ENCODE measurements around the gene ACACB. TPM values are rescaled to one million over a fixed set of nuclear protein-coding genes. Genes with fewer than 3 reads are reported as not detected.
"Not testable (repeated sequence)": the region's sequence is repeated elsewhere in the genome, so short reads cannot be mapped to it uniquely, and the experiment has no call there.

The ACACB gene
- total and polyA plus RNA-seq, 4 experiments from 2014 or later, result 0.83 to 47.1 (median 24.4) TPM

GRCh38 chr12:109139360-109139759 is 23.0 kb downstream of the ACACB start:
- Histone ChIP-seq H3K27ac (ENCODE audit: low read depth, low read length) (no peak overlapping the region), H3K4me3 (ENCODE audit: low read length in 2 of 2) (no peak overlapping the region), H3K27me3 (ENCODE audit: insufficient read depth, low read length) (no peaks in the 10 kb centered on the region), H3K4me1 (ENCODE audit: insufficient read depth, low read length) (no peaks in the 10 kb centered on the region), H3K9me3 (ENCODE audit: control insufficient read depth in 1 of 2, low read length in 2 of 2) (no peaks in the 10 kb centered on the region), H3K36me3 (ENCODE audit: insufficient read depth, low read length) (no peaks in the 10 kb centered on the region)
- no peak for DNase-seq
- peaks cover 3 to 5% of the 10 kb centered on the region in 2 donors for H3K36me3 Mint-ChIP-seq
- H3K27ac Mint-ChIP-seq, result no peak overlapping the region
- POLR2A ChIA-PET (ENCODE audit: partially characterized antibody), result no interaction called here
- H3K9me3 Mint-ChIP-seq, result peaks cover 0 to 11% (median 8%) of the 10 kb centered on the region in 8 donors
- H3K4me3 Mint-ChIP-seq, result no peak overlapping the region
- peaks cover 0 to 2% of the 10 kb centered on the region in 2 donors for H3K27me3 Mint-ChIP-seq
- CTCF ChIA-PET (ENCODE audit: partially characterized antibody), result no interaction called here
- peaks cover 5 to 16% (median 7%) of the 10 kb centered on the region in 4 donors for H3K4me1 Mint-ChIP-seq
- intact Hi-C loops (cut with micrococcal nuclease), result no loop called here

GRCh38 chr12:109139791-109140190 is 23.4 kb downstream of the ACACB start:
- peaks cover 3 to 5% of the 10 kb centered on the region in 2 donors for H3K36me3 Mint-ChIP-seq
- Histone ChIP-seq H3K4me1 (ENCODE audit: insufficient read depth, low read length) (no peaks in the 10 kb centered on the region), H3K9me3 (ENCODE audit: control insufficient read depth in 1 of 2, low read length in 2 of 2) (no peaks in the 10 kb centered on the region), H3K4me3 (ENCODE audit: low read length in 2 of 2) (no peak overlapping the region), H3K27me3 (ENCODE audit: insufficient read depth, low read length) (no peaks in the 10 kb centered on the region), H3K36me3 (ENCODE audit: insufficient read depth, low read length) (no peaks in the 10 kb centered on the region), H3K27ac (ENCODE audit: low read depth, low read length) (no peak overlapping the region)
- H3K4me3 Mint-ChIP-seq, result no peak overlapping the region
- H3K27me3 Mint-ChIP-seq, result peaks cover 0 to 2% of the 10 kb centered on the region in 2 donors
- ChIA-PET CTCF (ENCODE audit: partially characterized antibody) (no interaction called here), POLR2A (ENCODE audit: partially characterized antibody) (no interaction called here)
- intact Hi-C loops (cut with micrococcal nuclease), result no loop called here
- no peak overlapping the region for H3K27ac Mint-ChIP-seq
- DNase-seq, result no peak
- peaks cover 5 to 16% (median 7%) of the 10 kb centered on the region in 4 donors for H3K4me1 Mint-ChIP-seq
- peaks cover 0 to 11% (median 8%) of the 10 kb centered on the region in 8 donors for H3K9me3 Mint-ChIP-seq

DNA sequence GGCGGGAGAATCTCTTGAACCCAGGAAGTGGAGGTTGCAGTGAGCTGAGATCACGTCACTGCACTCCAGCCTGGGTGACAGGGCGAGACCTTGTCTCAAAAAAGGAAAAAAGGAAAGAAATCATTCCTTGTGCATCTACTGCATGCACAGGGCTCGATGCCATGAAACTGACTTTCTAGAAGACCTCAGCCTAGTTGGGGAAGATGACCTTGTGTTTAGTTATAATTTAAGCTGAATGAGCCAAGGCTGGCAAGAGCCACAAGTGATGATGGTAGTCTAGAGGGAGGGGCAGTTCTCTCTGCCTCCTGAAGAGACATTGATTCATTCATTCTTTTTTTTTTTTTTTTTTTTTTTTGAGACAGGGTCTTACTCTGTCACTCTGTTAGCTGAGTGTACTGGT is 24.2 kb downstream of the ACACB start:
- Histone ChIP-seq H3K36me3 (ENCODE audit: insufficient read depth, low read length) (no peaks in the 10 kb centered on the region), H3K9me3 (ENCODE audit: control insufficient read depth in 1 of 2, low read length in 2 of 2) (no peaks in the 10 kb centered on the region), H3K27me3 (ENCODE audit: insufficient read depth, low read length) (no peaks in the 10 kb centered on the region), H3K4me3 (ENCODE audit: low read length in 2 of 2) (no peak overlapping the region), H3K27ac (ENCODE audit: low read depth, low read length) (no peak overlapping the region), H3K4me1 (ENCODE audit: insufficient read depth, low read length) (no peaks in the 10 kb centered on the region)
- ChIA-PET CTCF (ENCODE audit: partially characterized antibody) (interaction anchor here (1.4 kb wide), 1 partner anchor 25 kb away, joined by 3 read pairs; no protein-coding TSS in a partner anchor), POLR2A (ENCODE audit: partially characterized antibody) (no interaction called here)
- Mint-ChIP-seq H3K27me3 (peaks cover 0 to 2% of the 10 kb centered on the region in 2 donors), H3K27ac (no peak overlapping the region), H3K9me3 (peaks cover 0 to 11% (median 7%) of the 10 kb centered on the region in 8 donors), H3K36me3 (peaks cover 3 to 4% of the 10 kb centered on the region in 2 donors), H3K4me1 (peaks cover 5 to 16% (median 7%) of the 10 kb centered on the region in 4 donors), H3K4me3 (no peak overlapping the region)
- no peak for DNase-seq
- intact Hi-C loops (cut with micrococcal nuclease), result no loop called here

DNA sequence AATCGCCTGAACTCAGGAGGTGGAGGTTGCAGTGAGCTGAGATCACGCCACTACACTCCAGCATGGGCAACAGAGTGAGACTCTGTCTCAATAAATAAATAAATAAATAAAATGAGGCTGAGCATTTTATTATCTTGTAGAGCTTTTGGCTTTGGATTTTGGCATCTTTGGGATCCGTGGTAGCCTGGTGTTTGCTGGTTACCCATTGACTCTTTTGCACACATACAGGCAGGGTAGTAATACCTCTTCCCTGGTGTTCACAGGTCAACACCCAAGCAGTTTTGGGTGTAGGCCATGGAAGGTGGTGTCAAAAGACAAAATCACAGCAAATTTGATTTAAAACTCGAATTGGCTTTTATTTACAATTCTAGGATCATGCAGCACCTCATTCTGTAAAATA is 27.8 kb downstream of the ACACB start:
- ChIA-PET CTCF (ENCODE audit: partially characterized antibody) (no interaction called here), POLR2A (ENCODE audit: partially characterized antibody) (no interaction called here)
- H3K4me3 Mint-ChIP-seq, result no peak overlapping the region
- H3K9me3 ChIP-seq (ENCODE audit: control insufficient read depth in 1 of 2, low read length in 2 of 2), result no peaks in the 10 kb centered on the region
- peaks cover 0 to 1% of the 10 kb centered on the region in 2 donors for H3K27me3 Mint-ChIP-seq
- no peak overlapping the region for H3K27ac Mint-ChIP-seq
- peaks cover 5 to 16% (median 7%) of the 10 kb centered on the region in 4 donors for H3K4me1 Mint-ChIP-seq
- H3K9me3 Mint-ChIP-seq, result no peaks in the 10 kb centered on the region
- intact Hi-C loops (cut with micrococcal nuclease), result no loop called here
- peaks cover 3% of the 10 kb centered on the region in 2 donors for H3K36me3 Mint-ChIP-seq
- no peak overlapping the region for H3K4me3 ChIP-seq (ENCODE audit: low read length in 2 of 2)
- DNase-seq, result no peak
- H3K36me3 ChIP-seq (ENCODE audit: insufficient read depth, low read length), result no peaks in the 10 kb centered on the region
- H3K4me1 ChIP-seq (ENCODE audit: insufficient read depth, low read length), result no peaks in the 10 kb centered on the region
- no peak overlapping the region for H3K27ac ChIP-seq (ENCODE audit: low read depth, low read length)
- H3K27me3 ChIP-seq (ENCODE audit: insufficient read depth, low read length), result no peaks in the 10 kb centered on the region

DNA sequence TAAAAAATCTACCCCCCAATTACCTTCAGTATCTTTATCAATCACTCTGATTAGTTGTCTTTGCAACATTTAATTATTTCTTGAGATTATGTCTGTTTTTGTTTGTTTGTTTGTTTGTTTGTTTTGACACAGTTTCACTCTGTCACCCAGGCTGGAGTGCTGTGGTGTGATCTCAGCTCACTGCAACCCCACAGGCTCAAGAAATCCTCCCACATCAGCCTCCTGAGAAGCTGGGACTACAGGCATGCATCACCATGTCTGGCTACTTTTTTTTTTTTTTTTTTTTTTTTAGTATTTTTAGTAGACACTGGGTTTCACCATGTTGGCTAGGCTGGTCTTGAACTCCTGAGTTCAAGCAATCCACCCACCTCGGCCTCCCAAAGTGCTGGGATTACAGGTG is 30.7 kb downstream of the ACACB start:
- H3K27me3 Mint-ChIP-seq; DNase-seq; H3K27ac Mint-ChIP-seq; H3K4me1 ChIP-seq (ENCODE audit: insufficient read depth, low read length); H3K36me3 ChIP-seq (ENCODE audit: insufficient read depth, low read length); POLR2A ChIA-PET (ENCODE audit: partially characterized antibody); H3K9me3 Mint-ChIP-seq; H3K4me3 Mint-ChIP-seq; H3K9me3 ChIP-seq (ENCODE audit: control insufficient read depth in 1 of 2, low read length in 2 of 2); H3K36me3 Mint-ChIP-seq; H3K27ac ChIP-seq (ENCODE audit: low read depth, low read length); intact Hi-C loops (cut with micrococcal nuclease); H3K4me3 ChIP-seq (ENCODE audit: low read length in 2 of 2); H3K27me3 ChIP-seq (ENCODE audit: insufficient read depth, low read length): not testable (repeated sequence)
- CTCF ChIA-PET (ENCODE audit: partially characterized antibody), result interaction anchor here (0.6 to 2.9 kb wide), 2 partner anchors 9 to 34 kb away, joined by 3 to 15 read pairs; no protein-coding TSS in a partner anchor
- peaks cover 3 to 11% (median 7%) of the 10 kb centered on the region in 4 donors for H3K4me1 Mint-ChIP-seq

DNA sequence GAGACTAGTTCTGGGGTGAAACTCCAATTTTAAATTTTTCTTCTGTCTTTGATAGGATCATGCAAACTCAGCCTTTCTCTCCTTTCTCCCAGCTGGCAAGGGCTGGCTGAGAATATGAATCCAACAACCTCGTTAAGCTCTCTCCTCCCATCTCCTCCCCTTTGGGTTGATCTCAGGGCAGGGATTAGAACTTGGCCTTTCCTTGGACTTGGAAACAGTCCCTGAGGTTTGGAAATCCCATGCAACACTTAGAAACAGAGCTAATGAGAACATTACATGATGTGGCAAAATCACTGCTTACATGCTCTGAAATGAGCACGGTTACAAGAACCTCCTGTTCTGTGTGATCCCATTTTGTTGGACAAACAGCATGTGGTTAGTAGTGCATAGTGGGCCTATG is 31.6 kb downstream of the ACACB start:
- Histone ChIP-seq H3K27me3 (ENCODE audit: insufficient read depth, low read length) (no peaks in the 10 kb centered on the region), H3K4me3 (ENCODE audit: low read length in 2 of 2) (no peak overlapping the region), H3K9me3 (ENCODE audit: control insufficient read depth in 1 of 2, low read length in 2 of 2) (no peaks in the 10 kb centered on the region), H3K4me1 (ENCODE audit: insufficient read depth, low read length) (no peaks in the 10 kb centered on the region), H3K27ac (ENCODE audit: low read depth, low read length) (no peak overlapping the region), H3K36me3 (ENCODE audit: insufficient read depth, low read length) (no peaks in the 10 kb centered on the region)
- CTCF ChIA-PET (ENCODE audit: partially characterized antibody), result interaction anchor here (1.0 to 2.6 kb wide), 2 partner anchors 22 to 36 kb away, joined by 3 to 8 read pairs; no protein-coding TSS in a partner anchor
- peaks cover under 1 to 4% (median 3%) of the 10 kb centered on the region in 4 donors for H3K4me1 Mint-ChIP-seq
- no peaks in the 10 kb centered on the region for H3K9me3 Mint-ChIP-seq
- H3K27me3 Mint-ChIP-seq, result peaks cover 0 to 1% of the 10 kb centered on the region in 2 donors
- no peak for DNase-seq
- POLR2A ChIA-PET (ENCODE audit: partially characterized antibody), result no interaction called here
- no peak overlapping the region for H3K27ac Mint-ChIP-seq
- no peaks in the 10 kb centered on the region for H3K36me3 Mint-ChIP-seq
- intact Hi-C loops (cut with micrococcal nuclease), result no loop called here
- no peak overlapping the region for H3K4me3 Mint-ChIP-seq

- Histone ChIP-seq H3K27me3 (ENCODE audit: insufficient read depth, low read length) (no peaks in the 10 kb centered on the region), H3K9me3 (ENCODE audit: control insufficient read depth in 1 of 2, low read length in 2 of 2) (no peaks in the 10 kb centered on the region), H3K27ac (ENCODE audit: low read depth, low read length) (no peak overlapping the region), H3K4me1 (ENCODE audit: insufficient read depth, low read length) (peaks cover 9% of the 10 kb centered on the region), H3K36me3 (ENCODE audit: insufficient read depth, low read length) (no peaks in the 10 kb centered on the region), H3K4me3 (ENCODE audit: low read length in 2 of 2) (no peak overlapping the region)
- CTCF ChIA-PET (ENCODE audit: partially characterized antibody), result interaction anchor here (2.6 kb wide), 1 partner anchor 38 kb away, joined by 8 read pairs; no protein-coding TSS in a partner anchor
- Mint-ChIP-seq H3K27ac (peak overlapping the region in 1 of 7 donors; percentile 35), H3K4me3 (no peak overlapping the region), H3K27me3 (peaks cover 0 to 1% of the 10 kb centered on the region in 2 donors), H3K36me3 (no peaks in the 10 kb centered on the region), H3K4me1 (peaks cover 7 to 13% (median 10%) of the 10 kb centered on the region in 4 donors), H3K9me3 (no peaks in the 10 kb centered on the region)
- intact Hi-C loops (cut with micrococcal nuclease), result loop anchor here (10.0 kb wide), 1 partner anchor 585 kb away; the partner anchor contains the start of genes ISCU and SART3
- DNase-seq, result no peak
- POLR2A ChIA-PET (ENCODE audit: partially characterized antibody), result no interaction called here
These were observed 33.8 kb downstream of the ACACB start for GRCh38 chr12:109150124-109150640.
